ENCODE data around the gene SH3PXD2B.

SH3PXD2B gene

GRCh38 chr5:172276214-172276613 is 178.1 kb downstream of the SH3PXD2B start:
- no peak for TF ChIP-seq ZNF274 (IDR thresholded peaks at IDR 0.05; ENCODE audit: low read depth, low read length)
- H3K4me3 ChIP-seq (ENCODE audit: low read length) = no peak overlapping the region

All from GM08714 (cell line).